Measurements from ENCODE around the gene CDH4.

GRCh38 chr20:61798632-61799031 is 546.6 kb downstream of the CDH4 start:
- TF ChIP-seq, protein P1, sequence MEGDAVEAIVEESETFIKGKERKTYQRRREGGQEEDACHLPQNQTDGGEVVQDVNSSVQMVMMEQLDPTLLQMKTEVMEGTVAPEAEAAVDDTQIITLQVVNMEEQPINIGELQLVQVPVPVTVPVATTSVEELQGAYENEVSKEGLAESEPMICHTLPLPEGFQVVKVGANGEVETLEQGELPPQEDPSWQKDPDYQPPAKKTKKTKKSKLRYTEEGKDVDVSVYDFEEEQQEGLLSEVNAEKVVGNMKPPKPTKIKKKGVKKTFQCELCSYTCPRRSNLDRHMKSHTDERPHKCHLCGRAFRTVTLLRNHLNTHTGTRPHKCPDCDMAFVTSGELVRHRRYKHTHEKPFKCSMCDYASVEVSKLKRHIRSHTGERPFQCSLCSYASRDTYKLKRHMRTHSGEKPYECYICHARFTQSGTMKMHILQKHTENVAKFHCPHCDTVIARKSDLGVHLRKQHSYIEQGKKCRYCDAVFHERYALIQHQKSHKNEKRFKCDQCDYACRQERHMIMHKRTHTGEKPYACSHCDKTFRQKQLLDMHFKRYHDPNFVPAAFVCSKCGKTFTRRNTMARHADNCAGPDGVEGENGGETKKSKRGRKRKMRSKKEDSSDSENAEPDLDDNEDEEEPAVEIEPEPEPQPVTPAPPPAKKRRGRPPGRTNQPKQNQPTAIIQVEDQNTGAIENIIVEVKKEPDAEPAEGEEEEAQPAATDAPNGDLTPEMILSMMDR (IDR thresholded peaks at IDR 0.05), result no peak
- no peak for TF ChIP-seq ZFX (IDR thresholded peaks at IDR 0.05; ENCODE audit: borderline replicate concordance)
